H9 (cell line): ENCODE measurements around the gene AFF4. TPM values are rescaled to one million over a fixed set of nuclear protein-coding genes. Genes with fewer than 3 reads are reported as not detected.
A peak's percentile ranks its signal among the peaks of the same experiment; 100 is the strongest.

Source experiments
- DNase-seq: peaks from one replicate; pipeline ENCODE4 v3.0.0-alpha.2; 2017
- H2AFZ ChIP-seq: one replicate; pipeline ENCODE4 v1.6.1; 2013; ENCODE audit warnings: mild to moderate bottlenecking, low read length, control low read depth, moderate library complexity
- H2AK5ac ChIP-seq: 2 replicates; pipeline ENCODE4 v1.6.1; 2013; ENCODE audit warnings: low read length, control low read depth, mixed read lengths; ENCODE audit not compliant: insufficient read length
- H2BK120ac ChIP-seq: one replicate; pipeline ENCODE4 v1.6.1; 2013; ENCODE audit warnings: low read depth, mild to moderate bottlenecking, low read length, control low read depth, inconsistent platforms; ENCODE audit not compliant: poor library complexity, severe bottlenecking
- H2BK12ac ChIP-seq: 2 replicates; pipeline ENCODE4 v1.6.1; 2013; ENCODE audit warnings: low read length, control low read depth, mixed read lengths, low read depth; ENCODE audit not compliant: insufficient read length
- H2BK15ac ChIP-seq: 2 replicates; pipeline ENCODE4 v1.6.1; 2013; ENCODE audit warnings: low read depth, low read length, control low read depth
- H2BK20ac ChIP-seq: one replicate; pipeline ENCODE4 v1.6.1; 2013; ENCODE audit warnings: low read depth, mild to moderate bottlenecking, low read length, control low read depth, inconsistent platforms; ENCODE audit not compliant: poor library complexity, severe bottlenecking
- H2BK5ac ChIP-seq: 2 replicates; pipeline ENCODE4 v1.6.1; 2013; ENCODE audit warnings: low read length, control low read depth, mixed read lengths; ENCODE audit not compliant: insufficient read length
- H3K14ac ChIP-seq: 2 replicates; pipeline ENCODE4 v1.6.1; 2013; ENCODE audit warnings: low read length, control low read depth; ENCODE audit not compliant: insufficient read depth
- H3K18ac ChIP-seq: 2 replicates; pipeline ENCODE4 v1.6.1; 2013; ENCODE audit warnings: low read depth, mild to moderate bottlenecking, mixed read lengths, low read length, control low read depth; ENCODE audit not compliant: insufficient read length
- H3K23ac ChIP-seq: 2 replicates; pipeline ENCODE4 v1.6.1; 2013; ENCODE audit warnings: low read length, control low read depth, mixed read lengths, low read depth; ENCODE audit not compliant: insufficient read length
- H3K23me2 ChIP-seq: 2 replicates; pipeline ENCODE4 v1.6.1; 2013; ENCODE audit warnings: low read depth, mild to moderate bottlenecking, mixed read lengths, low read length, control low read depth; ENCODE audit not compliant: insufficient read length, poor library complexity, severe bottlenecking
- H3K27ac ChIP-seq: 2 replicates; pipeline ENCODE4 v1.5.1; 2013; ENCODE audit warnings: low read length, control low read depth, mixed read lengths, low read depth; ENCODE audit not compliant: insufficient read length
- H3K27me3 ChIP-seq: 2 replicates; pipeline ENCODE4 v1.6.1; 2013; ENCODE audit warnings: low read length, control low read depth, inconsistent platforms; ENCODE audit not compliant: insufficient read depth
- H3K4ac ChIP-seq: 2 replicates; pipeline ENCODE4 v1.6.1; 2013; ENCODE audit warnings: low read depth, mild to moderate bottlenecking, control low read depth, inconsistent platforms, low read length, moderate library complexity
- H3K4me1 ChIP-seq: 2 replicates; pipeline ENCODE4 v1.6.1; 2013; ENCODE audit warnings: low read length, control low read depth, inconsistent platforms; ENCODE audit not compliant: insufficient read depth
- H3K4me2 ChIP-seq: 2 replicates; pipeline ENCODE4 v1.6.1; 2013; ENCODE audit warnings: low read length, control low read depth, mixed read lengths; ENCODE audit not compliant: insufficient read length, insufficient read depth
- H3K56ac ChIP-seq: 2 replicates; pipeline ENCODE4 v1.6.1; 2013; ENCODE audit warnings: low read depth, mild to moderate bottlenecking, mixed read lengths, low read length, control low read depth; ENCODE audit not compliant: insufficient read length
- H3K79me1 ChIP-seq: 2 replicates; pipeline ENCODE4 v1.6.1; 2013; ENCODE audit warnings: low read depth, mild to moderate bottlenecking, moderate library complexity, low read length, control low read depth, inconsistent platforms; ENCODE audit not compliant: insufficient read depth, poor library complexity, severe bottlenecking
- H3K79me2 ChIP-seq: 2 replicates; pipeline ENCODE4 v1.6.1; 2013; ENCODE audit warnings: low read length, control low read depth, inconsistent platforms; ENCODE audit not compliant: insufficient read depth
- H3K9ac ChIP-seq: 2 replicates; pipeline ENCODE4 v1.6.1; 2013; ENCODE audit warnings: low read length, control low read depth, mixed read lengths; ENCODE audit not compliant: insufficient read length; ENCODE audit errors: extremely low read depth
- H3K9me3 ChIP-seq: one replicate; pipeline ENCODE4 v1.6.1; 2013; ENCODE audit warnings: low read depth, low read length, inconsistent platforms; ENCODE audit not compliant: control insufficient read depth
- H3T11ph ChIP-seq: one replicate; pipeline ENCODE4 v1.6.1; 2013; ENCODE audit warnings: mild to moderate bottlenecking, low read length, control low read depth, inconsistent platforms
- H4K20me1 ChIP-seq: one replicate; pipeline ENCODE4 v1.6.1; 2013; ENCODE audit not compliant: control insufficient read depth, insufficient read length, insufficient read depth
- H4K5ac ChIP-seq: 2 replicates; pipeline ENCODE4 v1.6.1; 2013; ENCODE audit warnings: low read depth, mild to moderate bottlenecking, mixed read lengths, low read length, control low read depth; ENCODE audit not compliant: insufficient read length
- H4K8ac ChIP-seq: replicated peaks from 2 replicates; pipeline ENCODE4 v1.6.1; 2013; ENCODE audit warnings: low read length, control low read depth, mixed read lengths, low read depth; ENCODE audit not compliant: insufficient read length
- H4K91ac ChIP-seq: 2 replicates; pipeline ENCODE4 v1.6.1; 2013; ENCODE audit warnings: low read depth, mild to moderate bottlenecking, moderate library complexity, mixed read lengths, low read length, control low read depth; ENCODE audit not compliant: insufficient read length
- H3K27ac Mint-ChIP-seq, 3 experiments: 2 replicates in 2 of 3; 3 replicates in 1 of 3; pipeline ENCODE4 v1.8.0; 2020 to 2021; ENCODE audit warnings: mixed read lengths in 3 of 3, mild to moderate bottlenecking in 1 of 3, moderate library complexity in 1 of 3
- H3K27me3 Mint-ChIP-seq: 2 replicates; pipeline ENCODE4 v1.8.0; 2021; ENCODE audit warnings: low read depth, mild to moderate bottlenecking, moderate library complexity, mixed read lengths
- H3K36me3 Mint-ChIP-seq, 3 experiments: 2 replicates in 2 of 3; 3 replicates in 1 of 3; pipeline ENCODE4 v1.8.0; 2020 to 2021; ENCODE audit warnings: low read depth in 3 of 3, mixed read lengths in 3 of 3; ENCODE audit not compliant: insufficient read depth in 1 of 3
- H3K4me1 Mint-ChIP-seq, 2 experiments: 2 replicates each; pipeline ENCODE4 v1.8.0; 2020; ENCODE audit warnings: mixed read lengths in 2 of 2
- H3K4me3 Mint-ChIP-seq, 2 experiments: 2 replicates in 1 of 2; 3 replicates in 1 of 2; pipeline ENCODE4 v1.8.0; 2020 to 2021; ENCODE audit warnings: mild to moderate bottlenecking in 2 of 2, mixed read lengths in 2 of 2, moderate library complexity in 1 of 2
- H3K9me3 Mint-ChIP-seq, 2 experiments: 2 replicates in 1 of 2; 3 replicates in 1 of 2; pipeline ENCODE4 v1.8.0; 2020; ENCODE audit warnings: mild to moderate bottlenecking in 2 of 2, mixed read lengths in 2 of 2, moderate library complexity in 1 of 2
- CTCF ChIP-seq: fragments of 200-600 bp; sonication (generic); conservative IDR thresholded peaks from 3 replicates; pipeline ENCODE4 v1.8.0; 2021; ENCODE audit warnings: antibody characterized with exemption, mild to moderate bottlenecking
- WGBS: extraction: QIAGEN DNeasy Blood & Tissue Kit; methylation state at CpG from one replicate; pipeline ENCODE4 v1.1.7; 2013; ENCODE audit warnings: missing lambda C conversion rate, low lambda C conversion rate, mixed read lengths; ENCODE audit not compliant: insufficient read length; ENCODE audit errors: extremely low coverage; 5-methylcytosine and 5-hydroxymethylcytosine counted together
- total RNA-seq: library from RNA; stranded (reverse); gene quantifications from 2 replicates; pipeline ENCODE4 v1.2.1, GENCODE V29; 2021

AFF4 gene
- total RNA-seq, 1 experiment from 2014 or later, result 73.2 TPM

DNA sequence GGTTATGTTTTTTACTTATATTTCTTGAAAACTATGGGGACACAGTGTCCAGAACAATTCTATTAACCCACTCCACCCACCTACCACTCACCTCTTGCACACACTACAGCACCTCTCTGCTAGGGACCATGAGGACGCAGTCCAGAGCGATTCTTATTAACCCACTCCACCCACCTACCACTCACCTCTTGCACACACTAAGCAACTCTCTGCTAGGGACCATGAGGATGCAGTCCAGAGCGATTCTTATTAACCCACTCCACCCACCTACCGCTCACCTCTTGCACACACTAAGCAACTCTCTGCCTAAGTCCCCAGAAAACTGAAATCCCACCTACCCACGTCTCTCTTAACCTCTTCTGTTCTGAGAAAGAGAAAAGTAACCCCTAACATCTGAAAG lies 130.8 kb downstream of the AFF4 start:
- peak overlapping the region in 1 of 2 experiments; percentile 31; a peak in 1 of 5 replicates for H3K4me3 Mint-ChIP-seq
- Histone ChIP-seq H3K27me3 (peaks cover 13% of the 10 kb centered on the region; the same call in 1 of the 2 replicates), H2BK20ac (no peak overlapping the region), H4K20me1 (no peaks in the 10 kb centered on the region), H3K14ac (no peak overlapping the region), H2AK5ac (no peak overlapping the region), H4K91ac (no peak overlapping the region), H3K4me1 (no peaks in the 10 kb centered on the region), H2BK15ac (no peak overlapping the region), H3K79me2 (no peaks in the 10 kb centered on the region), H3K27ac (no peak overlapping the region), H2BK12ac (no peak overlapping the region), H3K4me2 (no peak overlapping the region), H3T11ph (no peak overlapping the region), H3K9me3 (no peaks in the 10 kb centered on the region), H4K8ac (no peak overlapping the region), H2BK120ac (no peak overlapping the region), H3K23me2 (peaks cover 10% of the 10 kb centered on the region), H3K56ac (no peak overlapping the region), H3K9ac (no peak overlapping the region), H2AFZ (no peak overlapping the region), H4K5ac (no peak overlapping the region), H3K4ac (no peak overlapping the region), H3K79me1 (no peaks in the 10 kb centered on the region), H3K18ac (no peak overlapping the region), H3K23ac (no peak overlapping the region), H2BK5ac (no peak overlapping the region)
- TF ChIP-seq CTCF, result no peak
- H3K9me3 Mint-ChIP-seq, result no peaks in the 10 kb centered on the region
- H3K27ac Mint-ChIP-seq, result no peak overlapping the region; a peak in 1 of 7 replicates
- H3K4me1 Mint-ChIP-seq, result peaks cover 2 to 10% of the 10 kb centered on the region in 2 experiments; a peak in 3 of 4 replicates
- WGBS, result no CpG with 5 or more reads among the region's 5 CpGs
- H3K36me3 Mint-ChIP-seq, result no peaks in the 10 kb centered on the region; a peak in 1 of 7 replicates
- no peak for DNase-seq
- peaks cover 46% of the 10 kb centered on the region for H3K27me3 Mint-ChIP-seq
